SU-DHL-6 (cell line): ENCODE results near the gene IPCEF1.
"Not testable (repeated sequence)": the region's sequence is repeated elsewhere in the genome, so short reads cannot be mapped to it uniquely, and the experiment has no call there.

ENCODE experiments used
- H2AFZ ChIP-seq: fragments of 200-600 bp; sonication (generic); 2 replicates; pipeline ENCODE4 v1.6.1; 2014; ENCODE audit warnings: low read depth, mild to moderate bottlenecking, moderate library complexity, mixed read lengths, antibody characterized with exemption, low read length; ENCODE audit not compliant: severe bottlenecking
- H3F3A ChIP-seq: fragments of 200-600 bp; shearing (Covaris generic); 2 replicates; pipeline ENCODE4 v1.6.0; 2016; ENCODE audit warnings: antibody characterized with exemption, mild to moderate bottlenecking; ENCODE audit not compliant: insufficient read depth
- H3K27ac ChIP-seq: fragments of 200-600 bp; sonication (generic); 2 replicates; pipeline ENCODE4 v1.5.1; 2016; ENCODE audit warnings: low read depth, mild to moderate bottlenecking, low read length, moderate library complexity, mixed read lengths
- H3K27me3 ChIP-seq: fragments of 200-600 bp; sonication (generic), shearing (Covaris generic); 2 replicates; pipeline ENCODE4 v1.6.0; 2014; ENCODE audit warnings: mild to moderate bottlenecking, low read length
- H3K36me3 ChIP-seq: fragments of 200-600 bp; sonication (generic); 2 replicates; pipeline ENCODE4 v1.6.1; 2014; ENCODE audit warnings: mild to moderate bottlenecking, low read length, mixed read lengths
- H3K4me2 ChIP-seq: fragments of 300-600, 200-600 bp; shearing (Covaris generic), sonication (generic); 2 replicates; pipeline ENCODE4 v1.6.0; 2014; ENCODE audit warnings: low read length, low read depth, mild to moderate bottlenecking; ENCODE audit not compliant: poor library complexity, severe bottlenecking
- H3K4me3 ChIP-seq: fragments of 200-600 bp; sonication (generic); 2 replicates; pipeline ENCODE4 v1.5.1; 2014; ENCODE audit warnings: antibody characterized with exemption, low read length, mild to moderate bottlenecking, mixed read lengths; ENCODE audit not compliant: insufficient read depth, poor library complexity, severe bottlenecking
- H3K79me2 ChIP-seq: fragments of 200-600 bp; sonication (generic); 2 replicates; pipeline ENCODE4 v1.6.1; 2014; ENCODE audit warnings: mild to moderate bottlenecking, low read length, moderate library complexity; ENCODE audit not compliant: insufficient read depth
- H3K9ac ChIP-seq: fragments of 200-600 bp; sonication (generic); 2 replicates; pipeline ENCODE4 v1.7.0; 2014; ENCODE audit warnings: mild to moderate bottlenecking, low read length
- H3K9me2 ChIP-seq: fragments of 200-600 bp; sonication (generic); replicated peaks from 2 replicates; pipeline ENCODE4 v1.6.1; 2014; ENCODE audit warnings: low read length; ENCODE audit not compliant: insufficient read depth
- H3K9me3 ChIP-seq: fragments of 200-600 bp; sonication (generic); 2 replicates; pipeline ENCODE4 v1.6.1; 2014; ENCODE audit warnings: low read length, mixed read lengths; ENCODE audit not compliant: insufficient read depth
- H4K20me1 ChIP-seq: fragments of 200-600 bp; sonication (generic); 2 replicates; pipeline ENCODE4 v1.6.1; 2014; ENCODE audit warnings: low read depth, mild to moderate bottlenecking, antibody characterized with exemption, low read length, moderate library complexity, mixed read lengths
- EZH2phosphoT487 ChIP-seq: fragments of 200-600 bp; sonication (generic), shearing (Covaris generic); conservative IDR thresholded peaks from 2 replicates; pipeline ENCODE4 v1.6.1; 2018; ENCODE audit warnings: mild to moderate bottlenecking, antibody characterized with exemption, low read length, moderate library complexity, mixed read lengths
- TF ChIP-seq, protein P1 (sequence below): fragments of 200-600 bp; sonication (generic); IDR thresholded peaks from one replicate; pipeline ENCODE4 v1.5.1; 2017; ENCODE audit warnings: antibody characterized with exemption, mild to moderate bottlenecking, low read length, moderate library complexity; ENCODE audit not compliant: insufficient read depth, poor library complexity, severe bottlenecking

Gene IPCEF1

DNA sequence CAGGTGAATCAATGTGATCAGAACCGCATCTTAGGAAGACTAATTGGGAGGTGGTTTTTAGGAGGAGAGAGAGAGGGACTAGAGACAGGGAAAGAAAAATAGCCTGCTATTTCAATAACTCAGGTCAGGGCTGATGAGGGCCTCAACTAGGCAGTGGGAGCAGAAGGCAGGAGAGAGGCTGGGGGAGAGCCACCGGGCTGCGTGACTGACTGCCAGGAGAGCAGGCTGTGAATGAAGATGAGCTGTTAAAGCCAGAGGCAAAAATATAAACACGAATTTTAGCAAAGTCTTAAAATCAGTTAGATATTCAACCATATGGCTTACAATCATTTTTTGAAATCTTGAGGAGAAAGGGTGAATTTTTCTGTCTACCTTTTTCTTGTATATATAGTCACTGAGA, 149.6 kb downstream of the IPCEF1 start:
- TF ChIP-seq, protein P1, sequence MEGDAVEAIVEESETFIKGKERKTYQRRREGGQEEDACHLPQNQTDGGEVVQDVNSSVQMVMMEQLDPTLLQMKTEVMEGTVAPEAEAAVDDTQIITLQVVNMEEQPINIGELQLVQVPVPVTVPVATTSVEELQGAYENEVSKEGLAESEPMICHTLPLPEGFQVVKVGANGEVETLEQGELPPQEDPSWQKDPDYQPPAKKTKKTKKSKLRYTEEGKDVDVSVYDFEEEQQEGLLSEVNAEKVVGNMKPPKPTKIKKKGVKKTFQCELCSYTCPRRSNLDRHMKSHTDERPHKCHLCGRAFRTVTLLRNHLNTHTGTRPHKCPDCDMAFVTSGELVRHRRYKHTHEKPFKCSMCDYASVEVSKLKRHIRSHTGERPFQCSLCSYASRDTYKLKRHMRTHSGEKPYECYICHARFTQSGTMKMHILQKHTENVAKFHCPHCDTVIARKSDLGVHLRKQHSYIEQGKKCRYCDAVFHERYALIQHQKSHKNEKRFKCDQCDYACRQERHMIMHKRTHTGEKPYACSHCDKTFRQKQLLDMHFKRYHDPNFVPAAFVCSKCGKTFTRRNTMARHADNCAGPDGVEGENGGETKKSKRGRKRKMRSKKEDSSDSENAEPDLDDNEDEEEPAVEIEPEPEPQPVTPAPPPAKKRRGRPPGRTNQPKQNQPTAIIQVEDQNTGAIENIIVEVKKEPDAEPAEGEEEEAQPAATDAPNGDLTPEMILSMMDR, result no peak
- no peak for TF ChIP-seq EZH2phosphoT487
- no peaks in the 10 kb centered on the region for H3K9me3 ChIP-seq
- no peaks in the 10 kb centered on the region for H3K9me2 ChIP-seq
- no peaks in the 10 kb centered on the region for H3K79me2 ChIP-seq
- no peak overlapping the region for H3K9ac ChIP-seq
- H3F3A ChIP-seq, result no peaks in the 10 kb centered on the region
- H3K4me2 ChIP-seq, result no peak overlapping the region
- no peaks in the 10 kb centered on the region for H3K36me3 ChIP-seq
- H4K20me1 ChIP-seq, result no peaks in the 10 kb centered on the region
- H3K4me3 ChIP-seq, result no peak overlapping the region
- no peak overlapping the region for H3K27ac ChIP-seq
- no peak overlapping the region for H2AFZ ChIP-seq
- no peaks in the 10 kb centered on the region for H3K27me3 ChIP-seq

GRCh38 chr6:154206141-154206540, 150.5 kb downstream of the IPCEF1 start:
- H3K4me2 ChIP-seq, result no peak overlapping the region
- no peaks in the 10 kb centered on the region for H3K36me3 ChIP-seq
- no peaks in the 10 kb centered on the region for H4K20me1 ChIP-seq
- no peak overlapping the region for H3K4me3 ChIP-seq
- H3K9me2 ChIP-seq, result no peaks in the 10 kb centered on the region
- no peaks in the 10 kb centered on the region for H3K27me3 ChIP-seq
- no peaks in the 10 kb centered on the region for H3K9me3 ChIP-seq
- H2AFZ ChIP-seq, result no peak overlapping the region
- no peaks in the 10 kb centered on the region for H3F3A ChIP-seq
- TF ChIP-seq, protein P1, result no peak
- TF ChIP-seq EZH2phosphoT487, result no peak
- no peaks in the 10 kb centered on the region for H3K79me2 ChIP-seq
- H3K27ac ChIP-seq, result no peak overlapping the region
- H3K9ac ChIP-seq, result no peak overlapping the region

DNA sequence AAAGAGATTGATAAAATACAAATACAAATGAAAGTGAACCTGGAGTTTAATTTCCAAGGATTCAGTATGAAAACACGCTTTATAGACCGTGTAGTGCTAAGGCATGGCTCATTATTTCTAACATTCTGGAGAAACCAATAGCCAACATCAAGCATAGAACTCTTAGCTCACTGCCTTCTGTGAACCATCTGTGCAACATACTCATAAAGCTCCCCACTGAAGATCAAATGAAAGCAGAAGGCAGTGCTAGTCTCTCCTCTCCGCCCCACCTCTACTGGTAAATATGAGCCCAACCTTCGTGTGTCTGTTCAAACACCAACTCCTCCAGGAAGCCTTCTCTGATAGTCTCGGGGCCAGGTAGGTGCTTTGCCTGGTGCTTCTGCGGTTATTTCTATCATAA, 153.6 kb downstream of the IPCEF1 start:
- no peaks in the 10 kb centered on the region for H3F3A ChIP-seq
- no peaks in the 10 kb centered on the region for H3K27me3 ChIP-seq
- no peaks in the 10 kb centered on the region for H3K9me2 ChIP-seq
- H4K20me1 ChIP-seq, result no peaks in the 10 kb centered on the region
- no peak overlapping the region for H3K4me3 ChIP-seq
- no peaks in the 10 kb centered on the region for H3K9me3 ChIP-seq
- TF ChIP-seq, protein P1, result no peak
- TF ChIP-seq EZH2phosphoT487, result no peak
- no peak overlapping the region for H3K9ac ChIP-seq
- H3K79me2 ChIP-seq, result no peaks in the 10 kb centered on the region
- no peak overlapping the region for H3K4me2 ChIP-seq
- no peak overlapping the region for H2AFZ ChIP-seq
- no peaks in the 10 kb centered on the region for H3K36me3 ChIP-seq
- H3K27ac ChIP-seq, result no peak overlapping the region

DNA sequence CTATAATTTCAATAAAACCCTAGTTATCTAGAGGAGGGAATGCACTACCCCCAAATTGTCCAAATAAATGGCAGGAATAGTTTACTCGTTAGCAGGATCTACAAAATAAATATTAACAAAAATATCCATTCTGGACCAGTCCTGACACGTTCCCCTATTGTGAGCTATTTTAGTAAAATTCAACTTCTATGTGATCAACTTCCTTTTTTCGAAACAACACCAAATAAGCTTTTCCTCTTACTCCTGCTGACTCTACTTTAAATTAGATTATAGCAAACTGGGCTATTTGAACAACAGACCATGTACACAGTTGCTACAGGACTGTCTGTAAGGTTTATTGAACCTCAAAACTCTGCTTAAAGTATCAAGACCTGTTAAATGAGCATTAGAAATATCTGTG, 154.3 kb downstream of the IPCEF1 start:
- H3K9me2 ChIP-seq, result no peaks in the 10 kb centered on the region
- no peaks in the 10 kb centered on the region for H3K9me3 ChIP-seq
- no peak overlapping the region for H3K4me3 ChIP-seq
- H3F3A ChIP-seq, result no peaks in the 10 kb centered on the region
- TF ChIP-seq, protein P1, result no peak
- no peak for TF ChIP-seq EZH2phosphoT487
- H3K27me3 ChIP-seq, result no peaks in the 10 kb centered on the region
- no peak overlapping the region for H3K4me2 ChIP-seq
- no peaks in the 10 kb centered on the region for H4K20me1 ChIP-seq
- no peak overlapping the region for H2AFZ ChIP-seq
- H3K27ac ChIP-seq, result no peak overlapping the region
- no peak overlapping the region for H3K9ac ChIP-seq
- H3K79me2 ChIP-seq, result no peaks in the 10 kb centered on the region
- H3K36me3 ChIP-seq, result no peaks in the 10 kb centered on the region

DNA sequence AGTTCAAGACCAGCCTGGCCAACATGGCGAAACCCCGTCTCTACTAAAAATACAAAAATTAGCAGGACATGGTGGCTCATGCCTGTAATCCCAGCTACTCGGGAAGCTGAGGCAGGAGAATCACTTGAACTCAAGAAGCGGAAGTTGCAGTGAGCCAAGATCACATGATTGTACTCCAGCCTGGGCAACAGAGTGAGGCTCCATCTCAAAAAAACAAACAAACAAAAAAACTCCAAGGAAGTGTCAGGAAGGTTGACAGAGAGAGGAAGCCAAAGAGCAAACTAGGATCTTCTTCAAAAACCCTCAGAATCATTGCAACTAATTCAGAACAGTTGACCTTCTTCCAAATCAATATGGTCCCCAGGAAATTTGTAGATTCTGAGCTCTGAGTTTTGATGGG, 154.9 kb downstream of the IPCEF1 start:
- not testable (repeated sequence) for H3K27ac ChIP-seq, H3K9me3 ChIP-seq, H4K20me1 ChIP-seq, H3K36me3 ChIP-seq, H3K9me2 ChIP-seq, H3K27me3 ChIP-seq, H3K4me3 ChIP-seq, H3K4me2 ChIP-seq, H3F3A ChIP-seq, H3K79me2 ChIP-seq, H2AFZ ChIP-seq, H3K9ac ChIP-seq
